HCT116 (cell line): ENCODE results near the gene GPR84. TPM values are rescaled to one million over a fixed set of nuclear protein-coding genes. Genes with fewer than 3 reads are reported as not detected.

Experiments
- ATAC-seq: fragments of 200-7000 bp; cut with Tn5 transposase; 2 replicates; pipeline ENCODE4 v1.9.1; 2020; ENCODE audit warnings: mild to moderate bottlenecking, moderate library complexity
- BruUV-seq: library from RNA; stranded (reverse); fragments of 400-500 nt; replicated peaks from 2 replicates; lab custom pipeline; 2021; lab: Mats Ljungman, UMichigan
- CTCF ChIA-PET: fragments of 300-600 bp; sonication (Branson Sonifier 250); formaldehyde crosslinking; loops from one replicate; lab custom pipeline; 2021; ENCODE audit warnings: antibody characterized with exemption; lab: Charles Lee
- POLR2A ChIA-PET: fragments of 300-600, 350-600 bp; sonication (Branson Sonifier 250); formaldehyde crosslinking; loops from one replicate; lab custom pipeline; 2021; ENCODE audit warnings: antibody characterized with exemption; lab: Charles Lee
- RAD21 ChIA-PET, 2 experiments: fragments of 300-600 bp; sonication (Branson Sonifier 250); formaldehyde crosslinking; loops; one replicate each; lab custom pipeline; 2023; ENCODE audit warnings: low total read pairs in 2 of 2; ENCODE audit not compliant: uncharacterized antibody in 2 of 2, unreplicated experiment in 2 of 2, low non-redundant PET in 1 of 2; lab: Charles Lee
- DNase-seq: peaks from one replicate; pipeline ENCODE4 v3.0.0-alpha.2; 2010; ENCODE audit warnings: low read depth, low spot score
- H2AFZ ChIP-seq: fragments of 200-600 bp; shearing (Covaris generic), sonication (generic); 2 replicates; pipeline ENCODE4 v1.6.1; 2017; ENCODE audit warnings: low read depth, mixed run types, mixed read lengths, antibody characterized with exemption, low read length; ENCODE audit not compliant: poor library complexity, severe bottlenecking
- H3K27ac ChIP-seq: 2 replicates; pipeline ENCODE4 v1.5.1; 2012; ENCODE audit warnings: low read depth, low read length
- H3K27me3 ChIP-seq: fragments of 200-600 bp; sonication (generic); 2 replicates; pipeline ENCODE4 v1.6.1; 2016; ENCODE audit warnings: mixed run types, low read length, mixed read lengths; ENCODE audit not compliant: insufficient read depth
- H3K36me3 ChIP-seq, 2 experiments: fragments of 200-500 bp in 1 of 2; fragments of 200-600 bp in 1 of 2; sonication (Bioruptor generic) in 1 of 2; sonication (generic) in 1 of 2; 2 replicates each; pipeline versions ENCODE4 v1.5.1 to v1.6.1; 2014 to 2016; ENCODE audit warnings: low read length in 2 of 2, inconsistent platforms in 1 of 2, mixed read lengths in 1 of 2, mixed run types in 1 of 2; ENCODE audit not compliant: insufficient read depth in 2 of 2, control insufficient read depth in 1 of 2
- H3K4me1 ChIP-seq, 2 experiments: fragments of 200-600 bp in 1 of 2; sonication (generic) in 1 of 2; 2 replicates each; pipeline versions ENCODE4 v1.5.1 to v1.6.1; 2012 to 2017; ENCODE audit warnings: low read length in 2 of 2, inconsistent platforms in 1 of 2, mild to moderate bottlenecking in 1 of 2, mixed read lengths in 1 of 2, mixed run types in 1 of 2, moderate library complexity in 1 of 2; ENCODE audit not compliant: insufficient read depth in 2 of 2, control insufficient read depth in 1 of 2
- H3K4me2 ChIP-seq: fragments of 200-600 bp; sonication (generic); 2 replicates; pipeline ENCODE4 v1.6.1; 2017; ENCODE audit warnings: mixed run types, low read length, mixed read lengths
- H3K4me3 ChIP-seq, 2 experiments: fragments of 200-600 bp in 1 of 2; sonication (generic) in 1 of 2; replicated peaks in 1 of 2; 2 replicates each; pipeline ENCODE4 v1.5.1; 2011 to 2016; ENCODE audit warnings: low read length in 2 of 2, control low read depth in 1 of 2, low read depth in 1 of 2, mild to moderate bottlenecking in 1 of 2, mixed read lengths in 1 of 2, mixed run types in 1 of 2
- H3K79me2 ChIP-seq: fragments of 200-600 bp; sonication (generic); 2 replicates; pipeline ENCODE4 v1.6.1; 2017; ENCODE audit warnings: mild to moderate bottlenecking, mixed run types, low read length, moderate library complexity, mixed read lengths; ENCODE audit not compliant: insufficient read depth
- H3K9ac ChIP-seq: fragments of 200-600 bp; sonication (generic); 2 replicates; pipeline ENCODE4 v1.6.1; 2016; ENCODE audit warnings: low read length, mixed read lengths
- H3K9me2 ChIP-seq: fragments of 200-600 bp; sonication (generic), shearing (Covaris generic); 2 replicates; pipeline ENCODE4 v1.6.1; 2017; ENCODE audit warnings: mixed run types, mild to moderate bottlenecking, moderate library complexity; ENCODE audit not compliant: insufficient read depth
- H3K9me3 ChIP-seq, 2 experiments: fragments of 200-500 bp in 1 of 2; fragments of 200-600 bp in 1 of 2; sonication (Bioruptor generic) in 1 of 2; sonication (generic) in 1 of 2; 2 replicates each; pipeline ENCODE4 v1.6.1; 2014 to 2017; ENCODE audit warnings: low read length in 2 of 2, mixed read lengths in 2 of 2, inconsistent platforms in 1 of 2, low read depth in 1 of 2, mild to moderate bottlenecking in 1 of 2, mixed run types in 1 of 2, moderate library complexity in 1 of 2; ENCODE audit not compliant: control insufficient read depth in 1 of 2, insufficient read depth in 1 of 2
- H4K20me1 ChIP-seq: fragments of 200-600 bp; sonication (generic), shearing (Covaris generic); 2 replicates; pipeline ENCODE4 v1.6.1; 2017; ENCODE audit warnings: mixed run types, mild to moderate bottlenecking, moderate library complexity; ENCODE audit not compliant: insufficient read depth
- ATF3 ChIP-seq: IDR thresholded peaks from 2 replicates; pipeline ENCODE4 v1.6.1; 2012
- CBX3 ChIP-seq: IDR thresholded peaks from 2 replicates; pipeline ENCODE4 v1.6.1; 2012; ENCODE audit warnings: low read depth
- CEBPB ChIP-seq: IDR thresholded peaks from 2 replicates; pipeline ENCODE4 v1.6.1; 2012; ENCODE audit warnings: low read depth
- EGR1 ChIP-seq: IDR thresholded peaks from 2 replicates; pipeline ENCODE4 v1.6.1; 2012; ENCODE audit warnings: low read depth
- ELF1 ChIP-seq: IDR thresholded peaks from 2 replicates; pipeline ENCODE4 v1.6.1; 2012; ENCODE audit warnings: low read depth, borderline replicate concordance
- EZH2phosphoT487 ChIP-seq: fragments of 200-600 bp; IDR thresholded peaks from 2 replicates; pipeline ENCODE4 v1.6.1; 2018; ENCODE audit warnings: antibody characterized with exemption, borderline replicate concordance
- MAX ChIP-seq: IDR thresholded peaks from 2 replicates; pipeline ENCODE4 v1.6.1; 2012
- SIN3A ChIP-seq: IDR thresholded peaks from 2 replicates; pipeline ENCODE4 v1.6.1; 2012; ENCODE audit warnings: low read depth
- SRF ChIP-seq: IDR thresholded peaks from 2 replicates; pipeline ENCODE4 v1.6.1; 2012; ENCODE audit warnings: low read depth
- TCF7L2 ChIP-seq: IDR thresholded peaks from 2 replicates; pipeline ENCODE4 v1.7.0; 2011; ENCODE audit warnings: borderline replicate concordance, inconsistent platforms; ENCODE audit not compliant: insufficient read depth, insufficient read length; ENCODE audit errors: extremely low read depth
- YY1 ChIP-seq: IDR thresholded peaks from 2 replicates; pipeline ENCODE4 v1.6.1; 2011; ENCODE audit warnings: low read length, low read depth, moderate library complexity, mild to moderate bottlenecking; ENCODE audit not compliant: insufficient replicate concordance; ENCODE audit errors: extremely low read depth
- ZBTB33 ChIP-seq: IDR thresholded peaks from 2 replicates; pipeline ENCODE4 v1.6.1; 2011; ENCODE audit warnings: mild to moderate bottlenecking, low read length, moderate library complexity; ENCODE audit not compliant: insufficient replicate concordance; ENCODE audit errors: extremely low read depth
- ZFX ChIP-seq: fragments of 450-650 bp; IDR thresholded peaks from 2 replicates; pipeline ENCODE4 v1.6.1; 2017
- ZNF274 ChIP-seq: fragments of 200-500 bp; sonication (Bioruptor generic); IDR thresholded peaks from 2 replicates; pipeline ENCODE4 v1.6.1; 2014; ENCODE audit warnings: mild to moderate bottlenecking, low read depth, low read length, inconsistent platforms
- intact Hi-C: fragments of 100-400 bp; cut with micrococcal nuclease; formaldehyde crosslinking; loops from 2 replicates; pipeline ENCODE4 v1.10.0; 2022
- total RNA-seq: library from RNA; stranded (reverse); gene quantifications from one replicate; pipeline ENCODE4 v1.2.1, GENCODE V29; 2021; ENCODE audit not compliant: unreplicated experiment

Gene GPR84
- total RNA-seq, 1 experiment from 2014 or later: not detected

- peaks cover 40% of the 10 kb centered on the region for H3K79me2 ChIP-seq
- no peaks in the 10 kb centered on the region for H3K9me2 ChIP-seq
- POLR2A ChIA-PET: no interaction called here
- no peak overlapping the region for H2AFZ ChIP-seq
- BruUV-seq: no TSS peak
- RAD21 ChIA-PET: no interaction called here
- H3K27ac ChIP-seq: no peak overlapping the region
- H3K36me3 ChIP-seq: peaks cover 3 to 4% of the 10 kb centered on the region in 2 experiments; a peak in 2 of 4 replicates
- H3K4me2 ChIP-seq: no peak overlapping the region
- no peak overlapping the region for H3K4me3 ChIP-seq
- H3K9ac ChIP-seq: no peak overlapping the region
- no peaks in the 10 kb centered on the region for H3K27me3 ChIP-seq
- CTCF ChIA-PET: interaction anchor here (7.1 kb wide), 1 partner anchor 14 kb away, joined by 41 read pairs; no protein-coding TSS in a partner anchor
- TF ChIP-seq EZH2phosphoT487: no peak
- no peak for TF ChIP-seq EGR1
- no peak for TF ChIP-seq ELF1
- ATAC-seq: no peak
- H3K9me3 ChIP-seq: no peaks in the 10 kb centered on the region
- H4K20me1 ChIP-seq: no peaks in the 10 kb centered on the region
- H3K4me1 ChIP-seq: peaks cover 8 to 37% of the 10 kb centered on the region in 2 experiments; a peak in 3 of 4 replicates
- DNase-seq: no peak
- intact Hi-C loops: no loop called here
Observed at GRCh38 chr12:54413284-54414190, 49.3 kb upstream of the GPR84 start.

GRCh38 chr12:54412786-54413185 lies 48.5 kb upstream of the GPR84 start:
- ChIA-PET CTCF (interaction anchor here (2.7 kb wide), 1 partner anchor 13 kb away, joined by 18 read pairs; no protein-coding TSS in a partner anchor), RAD21 (no interaction called here), POLR2A (no interaction called here)
- H3K9me3 ChIP-seq: no peaks in the 10 kb centered on the region
- DNase-seq (no peak), ATAC-seq (no peak)
- peaks cover 33% of the 10 kb centered on the region for H3K79me2 ChIP-seq
- BruUV-seq: no TSS peak
- no peaks in the 10 kb centered on the region for H3K27me3 ChIP-seq
- peaks cover 7 to 8% of the 10 kb centered on the region in 2 experiments; a peak in 3 of 4 replicates for H3K36me3 ChIP-seq
- H3K9me2 ChIP-seq: no peaks in the 10 kb centered on the region
- intact Hi-C loops: no loop called here
- TF ChIP-seq TCF7L2 (no peak), CBX3 (no peak), ZNF274 (no peak), SIN3A (no peak), YY1 (no peak), EZH2phosphoT487 (no peak), SRF (no peak), ATF3 (no peak), CEBPB (no peak), EGR1 (no peak), MAX (no peak), ZBTB33 (no peak), ZFX (no peak)
- H3K9ac ChIP-seq: no peak overlapping the region
- H3K4me1 ChIP-seq: peaks cover 8 to 31% of the 10 kb centered on the region in 2 experiments; a peak in 3 of 4 replicates
- no peak overlapping the region for H2AFZ ChIP-seq
- H4K20me1 ChIP-seq: no peaks in the 10 kb centered on the region
- H3K4me3 ChIP-seq: no peak overlapping the region
- no peak overlapping the region for H3K27ac ChIP-seq
- no peak overlapping the region for H3K4me2 ChIP-seq
